IgD-negative memory B cell (primary cell): ENCODE data around the gene LDLRAD4. TPM values are rescaled to one million over a fixed set of nuclear protein-coding genes. Genes with fewer than 3 reads are reported as not detected.
A peak's percentile ranks its signal among the peaks of the same experiment; 100 is the strongest.

ENCODE experiments used
- H3K27ac Mint-ChIP-seq, 3 donors: one replicate each; pipeline ENCODE4 v1.8.0; 2020 to 2022; ENCODE audit warnings: mild to moderate bottlenecking in 3 of 3, mixed read lengths in 3 of 3, moderate library complexity in 1 of 3
- H3K27me3 Mint-ChIP-seq: one replicate; pipeline ENCODE4 v1.8.0; 2021; ENCODE audit warnings: mixed read lengths
- H3K36me3 Mint-ChIP-seq: one replicate; pipeline ENCODE4 v1.8.0; 2020; ENCODE audit warnings: mild to moderate bottlenecking, mixed read lengths
- H3K4me1 Mint-ChIP-seq, 3 donors: one replicate each; pipeline ENCODE4 v1.8.0; 2020 to 2022; ENCODE audit warnings: mixed read lengths in 3 of 3, mild to moderate bottlenecking in 1 of 3
- H3K4me3 Mint-ChIP-seq, 4 donors: one replicate each; pipeline ENCODE4 v1.8.0; 2020 to 2022; ENCODE audit warnings: mild to moderate bottlenecking in 4 of 4, mixed read lengths in 4 of 4, moderate library complexity in 3 of 4
- H3K9me3 Mint-ChIP-seq, 3 donors: one replicate each; pipeline ENCODE4 v1.8.0; 2020 to 2021; ENCODE audit warnings: mixed read lengths in 3 of 3, mild to moderate bottlenecking in 1 of 3
- polyA plus RNA-seq: library from polyadenylated mRNA; unstranded; fragments of 300-500 nt; fragmentation: Illumina TruSeq; gene quantifications from one replicate; pipeline ENCODE4 v1.2.3, GENCODE V29; 2021

Gene LDLRAD4
- polyA plus RNA-seq, 1 donor from 2014 or later = 5.1 TPM

GRCh38 chr18:13635046-13635445 is 416.5 kb downstream of the LDLRAD4 start:
- H3K4me3 Mint-ChIP-seq = no peak overlapping the region

GRCh38 chr18:13638719-13639595 is 420.4 kb downstream of the LDLRAD4 start:
- peaks cover 0 to 6% (median 2%) of the 10 kb centered on the region in 3 donors for H3K4me1 Mint-ChIP-seq
- no peak overlapping the region for H3K4me3 Mint-ChIP-seq
- peaks cover 4% of the 10 kb centered on the region for H3K36me3 Mint-ChIP-seq
- H3K9me3 Mint-ChIP-seq = peaks cover 0 to 4% (median 0%) of the 10 kb centered on the region in 3 donors
- no peak overlapping the region for H3K27ac Mint-ChIP-seq
- no peaks in the 10 kb centered on the region for H3K27me3 Mint-ChIP-seq

More at GRCh38 chr18:13635046-13635445, 416.5 kb downstream of the LDLRAD4 start:
- no peak overlapping the region for H3K27ac Mint-ChIP-seq
- peaks cover under 1% of the 10 kb centered on the region for H3K27me3 Mint-ChIP-seq
- peaks cover 1% of the 10 kb centered on the region for H3K36me3 Mint-ChIP-seq
- H3K9me3 Mint-ChIP-seq = no peaks in the 10 kb centered on the region
- peaks cover under 1 to 8% (median 3%) of the 10 kb centered on the region in 3 donors for H3K4me1 Mint-ChIP-seq

GRCh38 chr18:13640266-13640860 is 421.8 kb downstream of the LDLRAD4 start:
- H3K9me3 Mint-ChIP-seq = peaks cover 0 to 4% (median 0%) of the 10 kb centered on the region in 3 donors
- H3K27ac Mint-ChIP-seq = no peak overlapping the region
- H3K4me1 Mint-ChIP-seq = peaks cover 0 to 3% (median 3%) of the 10 kb centered on the region in 3 donors
- no peaks in the 10 kb centered on the region for H3K27me3 Mint-ChIP-seq
- no peak overlapping the region for H3K4me3 Mint-ChIP-seq
- H3K36me3 Mint-ChIP-seq = peaks cover 10% of the 10 kb centered on the region

GRCh38 chr18:13641551-13642439 is 423.2 kb downstream of the LDLRAD4 start:
- Mint-ChIP-seq H3K4me3 (no peak overlapping the region), H3K36me3 (peaks cover 18% of the 10 kb centered on the region), H3K27ac (no peak overlapping the region), H3K27me3 (no peaks in the 10 kb centered on the region), H3K9me3 (peaks cover 0 to 4% (median 0%) of the 10 kb centered on the region in 3 donors), H3K4me1 (peaks cover 0 to 3% (median 0%) of the 10 kb centered on the region in 3 donors)

GRCh38 chr18:13642440-13642827 is 423.9 kb downstream of the LDLRAD4 start:
- Mint-ChIP-seq H3K27ac (no peak overlapping the region), H3K4me1 (peaks cover 0 to 3% (median 0%) of the 10 kb centered on the region in 3 donors), H3K4me3 (no peak overlapping the region), H3K36me3 (peaks cover 19% of the 10 kb centered on the region), H3K9me3 (peaks cover 0 to 4% (median 0%) of the 10 kb centered on the region in 3 donors), H3K27me3 (no peaks in the 10 kb centered on the region)

- Mint-ChIP-seq H3K27me3 (no peaks in the 10 kb centered on the region), H3K4me3 (no peak overlapping the region), H3K27ac (no peak overlapping the region)
Observed at GRCh38 chr18:13643261-13643751, 424.7 kb downstream of the LDLRAD4 start.

GRCh38 chr18:13645093-13645492 is 426.5 kb downstream of the LDLRAD4 start:
- Mint-ChIP-seq H3K27me3 (no peaks in the 10 kb centered on the region), H3K9me3 (peaks cover 0 to 4% (median 0%) of the 10 kb centered on the region in 3 donors), H3K4me1 (peaks cover 0 to 3% (median 0%) of the 10 kb centered on the region in 3 donors), H3K36me3 (peaks cover 19% of the 10 kb centered on the region), H3K27ac (no peak overlapping the region), H3K4me3 (no peak overlapping the region)

More at GRCh38 chr18:13643261-13643751, 424.7 kb downstream of the LDLRAD4 start:
- Mint-ChIP-seq H3K36me3 (peaks cover 19% of the 10 kb centered on the region), H3K9me3 (peaks cover 0 to 4% (median 0%) of the 10 kb centered on the region in 3 donors), H3K4me1 (peaks cover 0 to 3% (median 0%) of the 10 kb centered on the region in 3 donors)

- Mint-ChIP-seq H3K27ac (no peak overlapping the region), H3K4me3 (no peak overlapping the region), H3K27me3 (no peaks in the 10 kb centered on the region), H3K9me3 (no peaks in the 10 kb centered on the region), H3K36me3 (peaks cover 15% of the 10 kb centered on the region), H3K4me1 (peaks cover 0 to 1% (median 0%) of the 10 kb centered on the region in 3 donors)
Observed at GRCh38 chr18:13646633-13647032, 428.1 kb downstream of the LDLRAD4 start.

- Mint-ChIP-seq H3K9me3 (no peaks in the 10 kb centered on the region), H3K4me3 (no peak overlapping the region), H3K4me1 (peaks cover 0 to 1% (median 0%) of the 10 kb centered on the region in 3 donors), H3K36me3 (peaks cover 15% of the 10 kb centered on the region), H3K27me3 (no peaks in the 10 kb centered on the region), H3K27ac (no peak overlapping the region)
Observed at GRCh38 chr18:13647761-13648160, 429.2 kb downstream of the LDLRAD4 start.

GRCh38 chr18:13649397-13650390 is 431.1 kb downstream of the LDLRAD4 start:
- Mint-ChIP-seq H3K9me3 (no peaks in the 10 kb centered on the region), H3K4me3 (no peak overlapping the region), H3K27me3 (no peaks in the 10 kb centered on the region), H3K27ac (peak overlapping the region in 1 of 3 donors; percentile 24), H3K36me3 (peaks cover 15% of the 10 kb centered on the region), H3K4me1 (peaks cover 0 to 1% (median 0%) of the 10 kb centered on the region in 3 donors)

GRCh38 chr18:13653746-13654433 is 435.3 kb downstream of the LDLRAD4 start:
- Mint-ChIP-seq H3K4me3 (no peak overlapping the region), H3K27ac (peak overlapping the region in 1 of 3 donors; percentile 66)

GRCh38 chr18:13657974-13658373 is 439.4 kb downstream of the LDLRAD4 start:
- Mint-ChIP-seq H3K4me1 (no peaks in the 10 kb centered on the region), H3K27me3 (peaks cover 2% of the 10 kb centered on the region), H3K9me3 (no peaks in the 10 kb centered on the region), H3K27ac (peak overlapping the region in 1 of 3 donors; percentile 17), H3K36me3 (peaks cover 2% of the 10 kb centered on the region), H3K4me3 (no peak overlapping the region)

More at GRCh38 chr18:13653746-13654433, 435.3 kb downstream of the LDLRAD4 start:
- Mint-ChIP-seq H3K36me3 (no peaks in the 10 kb centered on the region), H3K4me1 (no peaks in the 10 kb centered on the region), H3K9me3 (no peaks in the 10 kb centered on the region), H3K27me3 (peaks cover 2% of the 10 kb centered on the region)
